ENCODE results near the gene ANKRD13A. TPM values are rescaled to one million over a fixed set of nuclear protein-coding genes. Genes with fewer than 3 reads are reported as not detected.
"Not testable (repeated sequence)": the region's sequence is repeated elsewhere in the genome, so short reads cannot be mapped to it uniquely, and the experiment has no call there.

Gene ANKRD13A
- total and polyA plus RNA-seq, 2 donors (not counting 1 experiment from before 2014, with no cell fraction given) = 150 to 185 TPM

DNA sequence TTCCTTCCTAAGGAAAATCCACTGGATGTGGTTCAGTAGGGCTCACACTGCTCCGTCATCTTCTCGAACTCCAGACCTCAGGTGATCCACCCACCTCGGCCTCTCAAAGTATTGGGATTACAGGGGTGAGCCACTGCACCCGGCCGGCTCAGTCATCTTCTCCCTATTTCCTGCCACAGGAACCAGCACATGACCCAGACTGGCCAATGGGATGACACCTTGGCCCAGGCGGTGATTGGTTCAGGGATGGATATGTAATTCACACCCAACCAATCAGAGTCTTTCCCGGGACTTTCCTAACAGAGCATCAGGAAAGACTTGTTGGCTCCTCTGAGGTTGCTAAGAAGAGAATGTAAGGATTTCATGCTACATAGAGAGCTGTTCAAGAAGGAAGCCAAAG is 68.3 kb downstream of the ANKRD13A start:
- no CpG with 5 or more reads among the region's 7 CpGs for WGBS (ENCODE audit: insufficient coverage)
- no peak for DNase-seq
- Histone ChIP-seq H3K27ac (ENCODE audit: low read length in 2 of 2) (no peak overlapping the region), H3K4me3 (ENCODE audit: control extremely low read depth in 1 of 5, extremely low read depth in 1 of 5, insufficient read depth in 1 of 5, low read depth in 2 of 5, low read length in 4 of 5) (no peak overlapping the region), H3K36me3 (replicated peaks in 1 of 2; ENCODE audit: control extremely low read depth in 1 of 2, control insufficient read depth in 1 of 2, extremely low read depth in 1 of 2, insufficient read depth in 2 of 2, low read length in 1 of 2) (no peaks in the 10 kb centered on the region), H2AFZ (ENCODE audit: insufficient read depth, low read depth, low read length, poor library complexity, severe bottlenecking) (no peak overlapping the region), H4K20me1 (ENCODE audit: control insufficient read depth, insufficient read depth, low read length, poor library complexity, severe bottlenecking) (no peaks in the 10 kb centered on the region), H3K4me2 (replicated peaks; ENCODE audit: low read depth, low read length, poor library complexity, severe bottlenecking) (no peak overlapping the region), H3K9ac (ENCODE audit: low read length) (no peak overlapping the region), H3K4me1 (ENCODE audit: control insufficient read depth in 2 of 2, insufficient read depth in 2 of 2, low read length in 2 of 2) (no peaks in the 10 kb centered on the region), H3K79me2 (ENCODE audit: control insufficient read depth, insufficient read depth, low read length) (no peaks in the 10 kb centered on the region), H3K27me3 (replicated peaks in 1 of 4; ENCODE audit: control extremely low read depth in 1 of 4, control insufficient read depth in 3 of 4, insufficient read depth in 4 of 4, low read length in 3 of 4) (no peaks in the 10 kb centered on the region), H3K9me3 (ENCODE audit: control extremely low read depth in 1 of 3, control insufficient read depth in 2 of 3, insufficient read depth in 1 of 3, low read length in 2 of 3) (no peaks in the 10 kb centered on the region)
- ChIA-PET POLR2A (no interaction called here), CTCF (no interaction called here)
- H3K9me3 Mint-ChIP-seq (ENCODE audit: insufficient read depth) = no peaks in the 10 kb centered on the region
- intact Hi-C loops (cut with micrococcal nuclease) = no loop called here
- no peaks in the 10 kb centered on the region for H3K27me3 Mint-ChIP-seq
- H3K27ac Mint-ChIP-seq = no peak overlapping the region
- peaks cover 2% of the 10 kb centered on the region for H3K4me1 Mint-ChIP-seq
- no peak for TF ChIP-seq EZH2 (IDR thresholded peaks at IDR 0.05; ENCODE audit: borderline replicate concordance, insufficient read depth, low read depth, low read length, poor library complexity, severe bottlenecking)
- TF ChIP-seq, protein P1, sequence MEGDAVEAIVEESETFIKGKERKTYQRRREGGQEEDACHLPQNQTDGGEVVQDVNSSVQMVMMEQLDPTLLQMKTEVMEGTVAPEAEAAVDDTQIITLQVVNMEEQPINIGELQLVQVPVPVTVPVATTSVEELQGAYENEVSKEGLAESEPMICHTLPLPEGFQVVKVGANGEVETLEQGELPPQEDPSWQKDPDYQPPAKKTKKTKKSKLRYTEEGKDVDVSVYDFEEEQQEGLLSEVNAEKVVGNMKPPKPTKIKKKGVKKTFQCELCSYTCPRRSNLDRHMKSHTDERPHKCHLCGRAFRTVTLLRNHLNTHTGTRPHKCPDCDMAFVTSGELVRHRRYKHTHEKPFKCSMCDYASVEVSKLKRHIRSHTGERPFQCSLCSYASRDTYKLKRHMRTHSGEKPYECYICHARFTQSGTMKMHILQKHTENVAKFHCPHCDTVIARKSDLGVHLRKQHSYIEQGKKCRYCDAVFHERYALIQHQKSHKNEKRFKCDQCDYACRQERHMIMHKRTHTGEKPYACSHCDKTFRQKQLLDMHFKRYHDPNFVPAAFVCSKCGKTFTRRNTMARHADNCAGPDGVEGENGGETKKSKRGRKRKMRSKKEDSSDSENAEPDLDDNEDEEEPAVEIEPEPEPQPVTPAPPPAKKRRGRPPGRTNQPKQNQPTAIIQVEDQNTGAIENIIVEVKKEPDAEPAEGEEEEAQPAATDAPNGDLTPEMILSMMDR (IDR thresholded peaks at IDR 0.05) = no peak
- no peak overlapping the region for H3K4me3 Mint-ChIP-seq
- ATAC-seq (ENCODE audit: low read depth) = no peak

DNA sequence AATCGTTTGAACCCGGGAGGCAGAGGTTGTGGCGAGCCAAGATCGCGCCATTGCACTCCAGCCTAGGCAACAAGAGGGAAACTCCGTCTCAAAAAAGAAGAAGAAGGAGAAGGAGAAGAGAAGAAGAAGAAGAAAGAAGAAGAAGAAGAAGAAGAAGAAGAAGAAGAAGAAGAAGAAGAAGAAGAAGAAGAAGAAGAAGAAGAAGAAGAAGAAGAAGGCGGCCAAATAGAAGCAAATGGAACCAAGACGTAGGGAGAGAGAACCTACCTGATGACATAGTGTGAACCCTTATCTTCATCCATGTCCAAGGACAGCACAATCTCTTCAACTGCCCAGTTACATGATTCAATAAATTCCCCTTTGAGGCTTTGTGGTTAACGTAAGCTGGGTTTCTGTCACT is 68.9 kb downstream of the ANKRD13A start:
- H3K27me3 ChIP-seq (replicated peaks in 1 of 4; ENCODE audit: control extremely low read depth in 1 of 4, control insufficient read depth in 3 of 4, insufficient read depth in 4 of 4, low read length in 3 of 4); H3K9me3 ChIP-seq (ENCODE audit: control extremely low read depth in 1 of 3, control insufficient read depth in 2 of 3, insufficient read depth in 1 of 3, low read length in 2 of 3); H3K27ac ChIP-seq (ENCODE audit: low read length in 2 of 2); H3K4me3 ChIP-seq (ENCODE audit: control extremely low read depth in 1 of 5, extremely low read depth in 1 of 5, insufficient read depth in 1 of 5, low read depth in 2 of 5, low read length in 4 of 5); H2AFZ ChIP-seq (ENCODE audit: insufficient read depth, low read depth, low read length, poor library complexity, severe bottlenecking); intact Hi-C loops (cut with micrococcal nuclease); H3K4me2 ChIP-seq (replicated peaks; ENCODE audit: low read depth, low read length, poor library complexity, severe bottlenecking); H4K20me1 ChIP-seq (ENCODE audit: control insufficient read depth, insufficient read depth, low read length, poor library complexity, severe bottlenecking); H3K9ac ChIP-seq (ENCODE audit: low read length); H3K27ac Mint-ChIP-seq; H3K79me2 ChIP-seq (ENCODE audit: control insufficient read depth, insufficient read depth, low read length); H3K9me3 Mint-ChIP-seq (ENCODE audit: insufficient read depth); H3K4me1 Mint-ChIP-seq; H3K27me3 Mint-ChIP-seq; H3K4me1 ChIP-seq (ENCODE audit: control insufficient read depth in 2 of 2, insufficient read depth in 2 of 2, low read length in 2 of 2); H3K36me3 ChIP-seq (replicated peaks in 1 of 2; ENCODE audit: control extremely low read depth in 1 of 2, control insufficient read depth in 1 of 2, extremely low read depth in 1 of 2, insufficient read depth in 2 of 2, low read length in 1 of 2); ATAC-seq (ENCODE audit: low read depth); DNase-seq; H3K4me3 Mint-ChIP-seq; CTCF ChIA-PET; POLR2A ChIA-PET: not testable (repeated sequence)
- WGBS (ENCODE audit: insufficient coverage) = 100% methylated on average over 1 of the region's 9 CpGs
